ENCODE data around the gene CDC42.

Gene CDC42

DNA sequence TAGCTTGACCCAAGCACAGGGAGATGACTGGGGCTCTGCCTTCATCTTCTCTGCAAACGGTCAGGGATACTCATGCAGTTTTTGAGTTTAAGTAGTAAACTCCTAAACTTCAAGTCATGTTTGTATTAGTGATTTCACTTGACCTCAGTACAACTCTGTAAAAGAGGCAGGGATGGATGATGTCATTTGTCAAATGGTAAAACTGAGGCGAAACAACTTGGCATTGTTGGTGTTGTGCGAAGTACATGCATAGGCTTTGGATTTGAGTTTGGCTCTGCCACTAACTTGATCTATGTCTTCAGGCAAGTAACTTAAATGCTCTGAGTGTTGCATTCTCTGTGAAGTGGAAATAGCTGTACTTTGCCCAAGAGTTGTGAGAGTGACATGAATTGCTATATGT is 47.7 kb downstream of the CDC42 start:
- Histone ChIP-seq H3K27ac (ENCODE audit: low read length) (no peak overlapping the region), H3K9me3 (ENCODE audit: insufficient read depth, low read length, severe bottlenecking) (no peaks in the 10 kb centered on the region), H3K79me2 (ENCODE audit: insufficient read depth, low read length) (peaks cover 15% of the 10 kb centered on the region; the same call in 1 of the 2 replicates), H4K20me1 (ENCODE audit: insufficient read depth, low read length) (peaks cover 34% of the 10 kb centered on the region), H3K9ac (ENCODE audit: low read depth, low read length) (no peak overlapping the region), H3K4me3 (ENCODE audit: low read depth in 1 of 2, low read length in 2 of 2) (no peak overlapping the region), H2AFZ (ENCODE audit: low read depth, low read length) (no peak overlapping the region), H3K4me1 (ENCODE audit: insufficient read depth, low read length) (peaks cover 20% of the 10 kb centered on the region; the same call in 1 of the 2 replicates), H3K36me3 (ENCODE audit: insufficient read depth, low read length) (peaks cover 58% of the 10 kb centered on the region), H3K27me3 (ENCODE audit: insufficient read depth, low read length, poor library complexity) (no peaks in the 10 kb centered on the region), H3K4me2 (ENCODE audit: insufficient read depth, low read length) (no peak overlapping the region)
- DNase-seq (no peak), ATAC-seq (ENCODE audit: insufficient read depth, low read depth) (no peak)
- TF ChIP-seq, protein P1, sequence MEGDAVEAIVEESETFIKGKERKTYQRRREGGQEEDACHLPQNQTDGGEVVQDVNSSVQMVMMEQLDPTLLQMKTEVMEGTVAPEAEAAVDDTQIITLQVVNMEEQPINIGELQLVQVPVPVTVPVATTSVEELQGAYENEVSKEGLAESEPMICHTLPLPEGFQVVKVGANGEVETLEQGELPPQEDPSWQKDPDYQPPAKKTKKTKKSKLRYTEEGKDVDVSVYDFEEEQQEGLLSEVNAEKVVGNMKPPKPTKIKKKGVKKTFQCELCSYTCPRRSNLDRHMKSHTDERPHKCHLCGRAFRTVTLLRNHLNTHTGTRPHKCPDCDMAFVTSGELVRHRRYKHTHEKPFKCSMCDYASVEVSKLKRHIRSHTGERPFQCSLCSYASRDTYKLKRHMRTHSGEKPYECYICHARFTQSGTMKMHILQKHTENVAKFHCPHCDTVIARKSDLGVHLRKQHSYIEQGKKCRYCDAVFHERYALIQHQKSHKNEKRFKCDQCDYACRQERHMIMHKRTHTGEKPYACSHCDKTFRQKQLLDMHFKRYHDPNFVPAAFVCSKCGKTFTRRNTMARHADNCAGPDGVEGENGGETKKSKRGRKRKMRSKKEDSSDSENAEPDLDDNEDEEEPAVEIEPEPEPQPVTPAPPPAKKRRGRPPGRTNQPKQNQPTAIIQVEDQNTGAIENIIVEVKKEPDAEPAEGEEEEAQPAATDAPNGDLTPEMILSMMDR (IDR thresholded peaks at IDR 0.05; ENCODE audit: borderline replicate concordance, extremely low read depth, low read length, poor library complexity, severe bottlenecking): no peak
- no peak for TF ChIP-seq EZH2 (IDR thresholded peaks at IDR 0.05; ENCODE audit: borderline replicate concordance, low read depth, low read length, severe bottlenecking)

DNA sequence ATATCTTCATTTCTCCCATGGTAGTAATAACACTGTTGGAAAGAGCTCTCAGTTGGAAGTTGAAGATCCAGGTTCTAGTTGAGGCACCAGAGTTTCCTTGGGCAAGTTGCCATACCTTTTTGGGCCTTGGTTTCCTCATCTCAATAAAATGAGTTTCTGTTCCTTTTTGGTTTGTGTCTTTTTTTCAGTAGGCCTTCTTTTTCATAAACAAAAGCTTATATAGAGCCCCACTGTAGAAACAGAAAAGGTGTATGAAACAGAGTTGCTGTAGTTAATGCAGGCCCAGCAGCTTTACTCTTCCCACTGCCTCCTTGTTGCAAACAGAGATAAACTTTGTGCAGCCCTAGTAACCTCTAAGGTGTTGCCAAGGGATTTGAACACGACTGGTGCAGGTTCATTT is 48.7 kb downstream of the CDC42 start:
- Histone ChIP-seq H3K4me1 (ENCODE audit: insufficient read depth, low read length) (peaks cover 22% of the 10 kb centered on the region; the same call in 1 of the 2 replicates), H3K36me3 (ENCODE audit: insufficient read depth, low read length) (peaks cover 57% of the 10 kb centered on the region), H4K20me1 (ENCODE audit: insufficient read depth, low read length) (peaks cover 39% of the 10 kb centered on the region), H3K27ac (ENCODE audit: low read length) (no peak overlapping the region), H3K9me3 (ENCODE audit: insufficient read depth, low read length, severe bottlenecking) (no peaks in the 10 kb centered on the region), H3K4me3 (ENCODE audit: low read depth in 1 of 2, low read length in 2 of 2) (no peak overlapping the region), H3K9ac (ENCODE audit: low read depth, low read length) (no peak overlapping the region), H3K79me2 (ENCODE audit: insufficient read depth, low read length) (peaks cover 20% of the 10 kb centered on the region; the same call in 1 of the 2 replicates), H3K4me2 (ENCODE audit: insufficient read depth, low read length) (no peak overlapping the region), H2AFZ (ENCODE audit: low read depth, low read length) (no peak overlapping the region), H3K27me3 (ENCODE audit: insufficient read depth, low read length, poor library complexity) (no peaks in the 10 kb centered on the region)
- DNase-seq (no peak), ATAC-seq (ENCODE audit: insufficient read depth, low read depth) (no peak)
- no peak for TF ChIP-seq EZH2 (IDR thresholded peaks at IDR 0.05; ENCODE audit: borderline replicate concordance, low read depth, low read length, severe bottlenecking)
- TF ChIP-seq, protein P1 (IDR thresholded peaks at IDR 0.05; ENCODE audit: borderline replicate concordance, extremely low read depth, low read length, poor library complexity, severe bottlenecking): no peak

DNA sequence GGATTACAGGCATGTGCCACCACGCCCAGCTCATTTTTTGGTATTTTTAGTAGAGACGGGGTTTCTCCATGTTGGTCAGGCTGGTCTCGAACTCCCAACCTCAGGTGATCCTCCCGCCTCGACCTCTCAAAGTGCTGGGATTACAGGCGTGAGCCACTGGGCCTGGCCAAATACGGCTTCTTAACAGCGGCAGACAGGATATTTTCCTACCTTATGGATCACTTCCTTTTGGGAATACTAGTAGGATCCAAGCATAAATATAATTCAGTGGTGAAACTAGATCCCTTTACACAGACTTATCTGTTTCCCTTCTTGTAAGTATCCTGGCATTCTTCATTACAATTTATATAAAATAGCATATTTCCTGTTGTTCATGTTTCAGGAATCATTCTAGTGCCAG is 49.5 kb downstream of the CDC42 start:
- TF ChIP-seq, protein P1 (IDR thresholded peaks at IDR 0.05; ENCODE audit: borderline replicate concordance, extremely low read depth, low read length, poor library complexity, severe bottlenecking): no peak
- no peak for TF ChIP-seq EZH2 (IDR thresholded peaks at IDR 0.05; ENCODE audit: borderline replicate concordance, low read depth, low read length, severe bottlenecking)
- no peak for DNase-seq
- H3K36me3 ChIP-seq (ENCODE audit: insufficient read depth, low read length): peaks cover 56% of the 10 kb centered on the region
- H3K27me3 ChIP-seq (ENCODE audit: insufficient read depth, low read length, poor library complexity): no peaks in the 10 kb centered on the region
- ATAC-seq (ENCODE audit: insufficient read depth, low read depth): no peak
- H3K9me3 ChIP-seq (ENCODE audit: insufficient read depth, low read length, severe bottlenecking): no peaks in the 10 kb centered on the region
- no peak overlapping the region for H3K4me3 ChIP-seq (ENCODE audit: low read depth in 1 of 2, low read length in 2 of 2)
- H2AFZ ChIP-seq (ENCODE audit: low read depth, low read length): no peak overlapping the region
- H3K79me2 ChIP-seq (ENCODE audit: insufficient read depth, low read length): peaks cover 26% of the 10 kb centered on the region; the same call in 1 of the 2 replicates
- H4K20me1 ChIP-seq (ENCODE audit: insufficient read depth, low read length): peaks cover 40% of the 10 kb centered on the region
- H3K9ac ChIP-seq (ENCODE audit: low read depth, low read length): no peak overlapping the region
- H3K4me2 ChIP-seq (ENCODE audit: insufficient read depth, low read length): no peak overlapping the region
- no peak overlapping the region for H3K27ac ChIP-seq (ENCODE audit: low read length)
- H3K4me1 ChIP-seq (ENCODE audit: insufficient read depth, low read length): peaks cover 22% of the 10 kb centered on the region; the same call in 1 of the 2 replicates
